NCI-H1694 (cell line): ENCODE data around the gene PAK3.

Source experiments
- DNase-seq: peaks from one replicate; lab custom pipeline; 2025; lab: John Stamatoyannopoulos, UW

PAK3 gene

DNA sequence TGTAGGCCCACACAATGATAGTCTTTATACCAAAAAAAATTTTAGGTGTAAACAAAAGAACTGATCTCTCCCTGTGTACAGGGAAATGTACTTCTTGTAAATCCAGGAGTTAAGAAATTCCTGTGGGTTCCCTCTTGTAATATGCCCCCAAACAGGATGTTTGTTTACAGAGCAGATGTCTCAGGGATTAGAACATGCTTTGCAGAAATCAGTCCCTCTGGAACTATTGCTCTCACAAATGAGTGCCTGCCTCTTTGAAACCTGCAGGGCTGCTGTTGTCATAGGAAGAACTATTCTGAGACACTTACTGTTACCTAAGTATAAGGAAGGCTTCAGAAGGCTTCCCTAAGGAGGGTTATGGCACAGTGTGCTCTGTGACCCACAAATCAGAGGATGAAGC is 35.6 kb downstream of the PAK3 start:
- no peak for DNase-seq

DNA sequence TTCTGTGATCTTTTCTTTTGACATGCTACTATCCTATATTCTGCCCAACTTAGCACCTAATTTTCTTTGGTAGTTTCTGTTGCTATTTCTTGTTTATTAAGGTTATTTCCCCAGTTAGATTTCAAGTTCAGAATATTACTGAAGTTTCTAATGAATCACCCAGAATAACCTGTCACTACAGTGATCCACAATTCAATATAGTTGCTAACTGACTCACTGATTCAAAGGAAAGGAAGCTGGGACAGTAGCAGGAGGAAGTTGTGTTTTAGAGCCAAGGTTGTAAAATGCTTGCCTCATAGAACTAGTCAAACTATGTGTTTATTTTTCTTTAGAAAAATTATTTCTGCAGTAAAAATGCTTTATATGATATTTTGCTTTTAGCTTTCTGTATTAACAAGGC is 37.4 kb downstream of the PAK3 start:
- DNase-seq: no peak

DNA sequence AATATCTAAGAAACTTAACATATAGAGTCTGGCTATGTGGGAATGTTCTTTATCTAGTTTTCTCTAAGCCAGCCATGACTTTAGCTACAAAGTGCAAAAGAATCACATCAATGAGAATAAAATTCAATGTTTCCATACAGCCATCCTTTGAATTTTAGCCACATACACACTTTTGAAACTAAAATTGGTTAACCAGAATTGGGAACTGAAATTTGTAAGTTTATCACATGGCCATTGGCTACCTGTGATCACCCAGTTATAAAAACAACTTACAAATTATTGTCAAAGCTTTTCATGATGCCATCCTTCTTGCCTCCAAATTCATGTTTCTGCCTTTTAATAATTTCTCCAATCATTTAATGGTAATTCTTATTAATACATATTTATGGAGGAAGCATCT is 49.9 kb downstream of the PAK3 start:
- DNase-seq: no peak

DNA sequence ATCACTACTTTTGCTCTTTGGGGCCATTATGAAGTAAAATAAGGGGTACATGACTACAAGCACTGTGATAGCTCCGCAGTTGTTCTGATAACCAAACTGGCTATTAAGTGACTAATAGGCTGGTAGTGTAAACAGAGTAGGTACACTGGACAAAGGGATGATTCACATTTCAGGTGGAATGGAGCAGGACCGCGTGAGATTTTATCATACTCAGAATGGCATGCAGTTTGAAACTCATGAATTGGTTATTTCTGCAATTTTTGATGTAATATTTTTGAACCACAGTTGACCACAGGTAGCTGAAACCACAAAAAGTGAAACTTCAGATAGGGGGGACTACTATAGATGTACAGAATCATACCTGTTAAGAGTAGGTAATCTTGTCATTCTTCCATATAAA is 55.8 kb downstream of the PAK3 start:
- DNase-seq: no peak

DNA sequence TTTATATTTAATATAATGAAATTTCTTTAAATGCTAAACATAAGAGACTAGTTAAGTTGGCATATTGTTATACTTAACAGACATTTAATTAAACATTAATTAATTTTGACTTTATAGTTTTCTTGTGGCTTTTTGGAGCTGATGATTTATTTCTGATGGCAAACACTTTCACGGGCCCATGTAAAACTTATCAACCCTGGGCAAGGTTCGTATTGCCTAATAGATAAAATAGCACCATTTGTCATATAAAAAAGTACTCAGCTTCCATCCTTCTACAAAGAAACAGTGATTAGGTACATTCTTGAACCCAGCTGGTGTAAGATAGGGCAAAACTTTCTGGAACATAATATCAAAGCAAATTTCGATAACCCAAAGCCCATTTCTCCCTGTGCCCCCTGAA is 63.2 kb downstream of the PAK3 start:
- no peak for DNase-seq

DNA sequence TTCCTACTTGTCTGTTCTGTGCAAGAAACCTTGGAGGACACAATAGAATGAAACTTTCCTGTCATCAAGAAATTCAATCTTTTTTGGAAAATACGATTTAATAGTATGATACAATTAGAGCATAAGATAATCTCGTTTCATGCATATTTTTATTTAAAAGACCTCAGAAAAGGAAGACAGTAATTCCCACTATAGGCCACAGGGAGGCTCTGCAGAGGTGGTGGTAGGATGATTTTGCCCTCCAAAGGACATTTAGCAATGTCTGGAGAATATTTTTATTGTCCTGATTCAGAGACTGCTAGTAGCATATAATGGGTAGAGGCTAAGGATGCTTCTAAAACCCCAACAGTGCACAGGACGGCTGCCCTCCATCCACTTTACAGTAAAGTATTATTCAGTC is 68.7 kb downstream of the PAK3 start:
- peak; percentile 23 for DNase-seq

DNA sequence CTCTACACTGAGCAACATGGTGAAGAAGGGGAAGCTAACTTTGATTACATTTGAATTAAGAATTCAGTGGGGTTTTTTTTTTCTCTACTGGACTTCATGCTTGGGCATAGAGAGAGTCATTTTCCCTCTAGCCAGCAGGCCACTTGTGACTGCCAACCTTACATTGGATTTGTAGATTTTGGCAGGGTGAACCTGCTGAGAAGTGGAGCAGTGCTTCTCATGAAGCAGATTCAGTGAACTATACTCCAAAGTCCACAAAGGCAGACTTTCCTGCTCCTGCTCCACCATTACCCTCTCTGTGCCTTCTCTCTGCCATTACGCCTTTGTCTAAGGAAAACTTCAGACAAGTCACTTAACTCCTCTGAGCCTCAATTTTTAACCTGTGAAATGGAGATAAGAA is 69.9 kb downstream of the PAK3 start:
- DNase-seq: no peak

DNA sequence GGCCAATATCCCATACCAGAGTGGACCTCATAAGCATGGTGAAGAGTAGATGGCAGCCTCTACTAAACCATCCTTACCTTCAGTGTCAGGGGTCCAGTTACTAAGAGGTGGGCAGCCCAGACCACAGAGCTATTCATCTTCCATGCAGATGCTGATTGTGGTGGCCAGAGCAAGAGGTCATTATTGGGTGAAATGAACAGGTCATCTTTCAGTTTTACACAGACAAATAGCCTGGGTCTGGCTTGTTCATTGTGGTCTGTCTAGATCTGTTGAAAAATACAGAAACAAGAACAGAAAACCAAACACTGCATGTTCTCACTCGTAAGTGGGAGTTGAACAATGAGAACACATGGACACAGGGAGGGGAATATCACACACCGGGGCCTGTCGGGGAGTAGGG is 71.3 kb downstream of the PAK3 start:
- DNase-seq: no peak

DNA sequence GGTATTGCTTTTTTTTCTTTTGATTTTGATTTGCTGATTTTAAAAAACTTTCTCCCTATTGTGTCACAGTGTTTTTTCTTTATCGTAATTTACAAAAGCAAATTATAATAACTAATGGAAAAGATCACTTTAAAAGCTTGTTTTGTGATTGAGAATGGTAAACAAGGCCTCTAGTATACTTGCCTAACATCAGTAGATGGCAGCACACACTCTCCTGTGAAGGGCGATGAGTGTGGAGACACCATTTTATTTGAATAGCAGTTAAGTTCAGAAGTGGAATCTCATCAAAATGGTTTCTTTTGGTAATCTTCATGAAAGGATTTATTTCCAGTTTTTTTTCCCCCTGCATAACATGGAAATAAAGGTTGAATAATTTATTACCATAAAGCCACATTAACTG is 72.3 kb downstream of the PAK3 start:
- DNase-seq: peak; percentile 30

DNA sequence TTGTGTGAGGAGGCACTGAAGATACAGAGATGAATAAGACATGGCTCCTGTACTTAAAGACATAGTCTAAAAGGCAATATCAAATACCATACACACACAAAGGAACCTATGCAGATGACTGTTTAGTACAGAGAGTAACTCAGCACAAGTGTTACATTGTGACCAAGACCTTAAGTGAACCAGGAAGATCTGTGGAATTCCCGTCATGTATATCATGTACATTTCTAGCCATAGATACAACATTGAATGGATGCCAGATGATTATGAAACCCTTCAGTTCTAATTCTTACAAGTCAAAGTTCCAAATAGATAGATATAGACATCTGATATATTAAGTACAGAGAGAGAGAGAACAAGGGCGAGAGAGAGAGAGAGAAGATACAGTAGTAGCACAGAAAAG is 73.2 kb downstream of the PAK3 start:
- DNase-seq: no peak

DNA sequence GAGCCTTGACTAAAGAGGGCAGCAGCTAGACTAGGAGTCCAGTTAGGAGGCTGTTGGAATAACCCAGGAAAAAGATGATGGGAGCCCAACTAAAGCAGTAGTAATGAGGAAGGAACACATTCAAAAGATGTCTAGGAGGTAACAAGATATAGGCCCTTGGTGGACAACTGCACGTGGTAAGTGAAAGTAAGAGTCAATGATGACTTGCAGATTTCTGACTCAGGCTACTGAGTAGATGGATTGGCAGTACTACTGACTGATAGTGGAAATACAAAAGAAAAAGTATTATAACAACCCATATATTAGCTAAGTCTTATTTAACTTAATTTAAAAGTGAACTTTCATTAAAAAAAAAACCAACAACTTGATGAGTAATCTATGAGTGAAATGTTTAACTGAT is 74.0 kb downstream of the PAK3 start:
- DNase-seq: no peak

DNA sequence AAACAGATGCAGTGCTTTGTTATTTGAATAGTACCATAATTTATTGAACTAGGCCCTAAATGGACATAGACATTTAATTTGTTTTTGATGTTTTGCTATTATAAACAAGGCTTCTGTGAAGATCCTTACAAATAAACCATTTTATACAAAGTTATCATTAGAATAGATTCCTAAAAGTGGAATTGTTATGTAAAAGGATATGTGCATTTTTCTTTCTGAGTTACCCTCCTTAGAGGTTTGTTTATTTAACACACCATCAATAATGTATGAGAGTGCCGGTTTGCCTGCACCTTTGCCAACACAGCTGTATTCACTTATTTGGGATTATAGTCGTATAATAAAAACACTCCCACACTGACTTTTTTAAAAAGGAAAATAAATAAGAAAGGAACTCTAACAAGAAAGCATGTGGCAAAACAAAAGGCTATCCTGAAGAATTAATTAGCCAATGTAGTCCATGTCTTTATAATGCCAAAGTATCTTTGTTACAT is 84.8 kb downstream of the PAK3 start:
- DNase-seq: no peak

DNA sequence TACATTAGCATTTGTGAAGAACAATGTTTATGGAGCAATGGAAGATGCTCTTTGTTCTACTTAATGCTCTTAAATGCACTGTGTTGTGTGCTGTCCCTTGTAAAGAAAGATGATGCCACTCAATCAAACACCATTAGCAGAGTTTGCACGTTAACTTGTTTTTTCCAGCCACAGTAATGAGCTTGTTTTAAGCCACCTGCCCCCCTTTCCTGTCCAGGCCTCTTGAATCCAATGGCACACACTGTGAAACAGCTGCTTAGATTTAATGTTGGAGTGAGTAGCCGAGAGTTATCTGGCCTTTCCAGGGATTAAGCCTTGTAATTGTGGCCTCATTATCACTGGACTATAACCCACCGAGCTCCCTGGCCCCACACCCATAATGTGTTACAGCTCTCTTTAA is 86.0 kb downstream of the PAK3 start:
- DNase-seq: no peak

DNA sequence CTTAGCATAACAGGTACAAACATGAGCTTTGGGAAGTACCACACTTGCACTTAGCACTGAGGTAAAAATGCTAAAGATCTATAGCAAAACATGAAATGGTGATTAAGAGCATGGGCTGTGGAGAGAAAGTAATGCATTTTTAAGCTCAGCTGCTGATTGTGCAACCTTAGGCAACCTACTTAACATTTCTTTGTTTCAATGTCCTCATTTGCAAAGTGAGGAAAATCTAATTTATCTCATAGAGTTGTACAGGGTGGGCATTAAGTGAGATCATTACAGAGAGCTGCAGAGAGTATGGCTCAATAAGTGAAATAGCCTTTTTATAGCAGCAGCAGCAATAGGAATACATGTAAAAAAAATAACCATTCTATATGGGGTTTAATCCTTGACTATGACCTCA is 87.0 kb downstream of the PAK3 start:
- DNase-seq: no peak

DNA sequence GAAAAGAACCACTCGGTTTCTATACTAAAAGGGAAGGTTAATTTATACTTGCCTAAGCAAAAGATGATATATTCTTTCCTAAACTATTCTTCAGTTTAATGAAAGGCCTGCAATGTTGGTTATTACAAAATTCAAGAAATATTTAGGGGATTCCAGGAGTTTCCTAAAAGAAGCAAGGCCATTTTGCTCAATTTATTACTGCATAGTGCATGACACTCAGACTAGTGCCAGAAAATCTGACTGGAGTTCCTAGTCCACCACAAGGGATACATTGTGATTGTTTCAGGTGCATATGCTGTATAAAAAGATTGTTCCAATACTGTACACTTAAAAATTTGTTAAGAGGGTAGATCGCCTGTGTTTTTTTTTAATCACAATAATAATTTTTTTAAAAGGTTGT is 95.6 kb downstream of the PAK3 start:
- DNase-seq: no peak

DNA sequence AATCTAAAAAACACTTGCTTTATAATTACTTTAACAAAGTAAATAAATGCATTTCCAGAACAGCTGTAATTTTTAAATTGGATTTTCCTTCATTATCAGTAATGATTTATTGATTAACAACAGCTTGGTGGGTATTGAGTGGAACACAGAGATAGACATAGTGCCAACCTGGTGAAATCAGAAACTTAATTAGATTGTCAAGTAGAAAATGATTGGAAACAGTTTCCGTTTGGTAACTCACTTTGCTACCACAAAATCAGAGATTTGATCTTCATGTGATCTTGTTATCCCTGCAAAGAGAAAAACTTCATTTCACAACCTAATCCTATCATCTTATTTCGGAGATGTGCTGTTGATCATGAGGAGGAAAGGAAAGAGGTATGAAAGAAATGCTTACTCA is 103.5 kb downstream of the PAK3 start:
- no peak for DNase-seq

DNA sequence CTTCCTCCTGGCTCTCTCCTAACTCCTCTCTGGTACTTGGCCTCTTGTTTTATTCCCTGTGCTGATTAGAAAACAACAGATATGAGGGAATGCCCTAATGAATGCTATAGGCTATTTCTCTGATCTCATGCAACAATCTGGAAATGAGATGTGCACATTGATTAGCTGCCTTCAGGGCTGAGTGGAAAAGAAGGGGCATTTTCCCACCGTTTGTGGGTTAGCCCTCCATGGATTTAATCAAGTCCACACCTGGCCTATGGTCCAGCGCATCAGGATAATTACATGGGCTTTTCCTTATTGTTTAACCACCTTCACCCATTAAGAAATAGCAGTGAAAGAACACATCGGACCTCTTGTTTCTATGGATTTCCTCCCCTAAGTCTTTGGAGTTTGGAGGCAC is 104.3 kb downstream of the PAK3 start:
- DNase-seq: no peak

DNA sequence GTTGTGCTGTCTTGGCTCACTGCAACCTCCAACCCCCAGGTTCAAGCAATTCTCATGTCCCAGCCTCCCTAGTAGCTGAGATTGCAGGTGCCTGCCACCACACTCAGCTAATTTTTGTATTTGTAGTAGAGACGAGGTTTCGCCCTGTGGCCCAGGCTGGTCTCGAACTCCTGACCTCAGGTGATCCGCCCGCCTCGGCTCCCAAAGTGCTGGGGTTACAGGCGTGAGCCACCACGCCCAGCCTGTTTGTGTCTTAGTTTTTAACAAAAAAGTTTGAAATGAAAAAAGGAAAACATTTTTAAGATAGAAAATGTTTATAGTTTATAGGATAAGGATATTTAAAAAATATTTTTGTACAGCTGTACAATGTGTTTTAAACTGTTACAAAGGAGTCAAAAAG is 111.9 kb downstream of the PAK3 start:
- DNase-seq: no peak

DNA sequence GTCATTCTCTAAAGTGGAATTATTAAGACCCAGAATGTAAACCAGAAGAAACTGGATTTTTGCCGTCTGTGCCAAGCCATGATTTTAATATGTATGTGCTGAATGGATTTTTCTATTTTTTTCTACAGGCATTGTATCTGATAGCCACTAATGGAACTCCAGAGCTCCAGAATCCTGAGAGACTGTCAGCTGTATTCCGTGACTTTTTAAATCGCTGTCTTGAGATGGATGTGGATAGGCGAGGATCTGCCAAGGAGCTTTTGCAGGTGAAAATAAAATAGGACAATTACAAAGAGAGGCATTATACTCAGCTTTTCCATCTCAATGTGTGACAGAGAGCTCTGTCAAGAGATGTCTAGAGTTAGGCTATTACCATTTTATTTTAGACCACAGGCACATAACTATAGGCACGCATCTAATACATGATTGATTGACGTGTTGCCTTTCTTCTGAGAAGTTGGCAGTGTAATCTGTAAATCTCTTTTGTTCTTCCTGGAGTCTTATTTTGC is 120.4 kb downstream of the PAK3 start:
- no peak for DNase-seq

DNA sequence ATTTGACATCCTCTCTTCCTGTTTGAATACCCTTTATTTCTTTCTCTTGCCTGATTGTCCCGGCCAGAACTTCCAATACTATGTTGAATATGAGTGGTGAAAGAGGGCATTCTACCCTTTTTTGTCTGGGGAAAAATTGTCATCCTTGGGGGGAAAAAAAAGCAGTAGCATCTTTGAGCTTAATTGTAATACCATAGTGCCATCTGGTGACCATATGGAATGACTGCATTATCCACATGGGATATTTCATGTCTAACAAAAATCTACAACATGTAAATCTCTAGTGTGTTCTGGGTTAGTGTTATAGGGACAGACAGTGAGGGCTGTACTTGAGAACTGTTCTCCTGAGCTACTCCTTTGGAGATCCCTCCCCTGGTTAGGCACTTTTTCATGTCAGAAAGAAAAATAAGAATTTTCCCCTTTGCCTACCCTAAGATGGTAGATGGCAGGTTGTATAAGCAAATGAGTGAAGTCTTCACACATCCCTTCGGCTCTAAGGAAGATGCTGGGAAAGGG is 148.3 kb downstream of the PAK3 start:
- DNase-seq: peak; percentile 50

DNA sequence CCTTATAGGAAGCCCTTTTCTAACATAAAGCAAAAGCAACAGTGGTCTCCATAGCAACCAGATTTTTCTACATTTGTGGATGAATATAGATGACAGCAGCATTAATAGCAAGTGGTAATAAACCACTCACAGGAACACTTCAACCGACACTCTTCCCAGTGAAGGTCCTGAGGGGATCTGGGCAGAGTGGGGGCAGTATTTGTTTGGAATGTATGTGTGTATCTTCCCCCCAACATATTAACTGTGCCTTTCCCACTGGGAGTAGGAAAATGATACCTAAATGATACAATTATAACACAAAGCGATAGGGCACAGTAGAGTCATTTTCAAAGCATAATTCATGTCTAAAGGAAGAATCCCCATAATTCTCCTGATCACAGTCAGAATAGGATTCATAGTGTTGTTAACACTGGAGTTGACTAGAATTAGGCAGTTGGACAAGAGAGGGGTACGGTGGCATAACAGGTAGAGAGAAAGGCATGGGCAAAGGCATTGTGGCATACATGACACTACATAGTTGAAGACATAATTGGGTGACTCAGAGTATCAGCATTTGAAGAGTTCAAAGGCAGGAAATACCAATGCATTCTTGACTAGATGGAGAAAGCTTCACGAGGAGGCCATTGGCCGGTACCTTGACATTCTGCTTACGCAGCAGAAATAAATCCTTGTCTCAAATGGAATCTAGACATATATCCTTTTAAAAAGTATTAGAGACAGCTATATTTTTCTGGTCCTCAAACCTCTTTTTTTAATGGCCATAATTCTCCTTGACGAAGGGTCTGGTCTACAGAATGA is 159.1 kb downstream of the PAK3 start:
- no peak for DNase-seq

DNA sequence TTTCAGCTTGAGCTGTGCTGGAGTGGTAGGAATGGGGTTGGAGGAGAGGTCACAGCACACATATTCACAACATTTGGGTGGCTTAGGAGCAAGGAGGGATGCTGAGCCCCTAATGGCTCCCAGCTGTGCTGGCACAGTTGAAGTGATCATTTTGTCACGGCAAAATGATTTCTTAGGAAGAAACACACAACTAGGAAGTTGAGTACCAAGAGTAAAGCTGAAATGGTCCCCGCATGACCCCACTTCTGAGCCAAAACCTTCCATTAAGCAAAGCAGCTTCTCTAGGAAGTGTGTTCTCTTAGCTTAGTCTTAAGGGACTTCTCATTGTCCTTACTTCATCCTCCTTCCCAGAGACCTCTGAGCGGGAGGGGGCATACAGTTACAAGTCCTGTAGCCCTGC is 161.7 kb downstream of the PAK3 start:
- no peak for DNase-seq

DNA sequence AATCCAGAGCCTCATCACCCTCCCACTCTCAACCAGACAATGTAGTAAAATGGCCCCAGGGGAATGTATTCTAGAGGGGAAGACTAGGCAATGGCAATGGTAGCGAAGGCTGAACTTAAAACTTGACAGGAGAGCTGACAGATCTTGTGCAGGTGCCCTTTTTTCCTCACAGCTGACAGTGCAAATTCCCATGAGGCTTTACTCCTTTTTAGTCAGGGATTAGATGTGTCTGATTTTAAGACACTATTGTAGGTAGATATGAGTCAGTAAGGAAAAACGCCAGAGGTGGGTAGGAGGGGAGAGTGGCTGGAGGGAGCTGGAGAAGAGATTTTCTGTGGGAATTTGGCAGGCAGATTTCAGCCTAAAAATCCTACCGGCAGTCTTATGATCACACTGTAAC is 163.6 kb downstream of the PAK3 start:
- DNase-seq: no peak

DNA sequence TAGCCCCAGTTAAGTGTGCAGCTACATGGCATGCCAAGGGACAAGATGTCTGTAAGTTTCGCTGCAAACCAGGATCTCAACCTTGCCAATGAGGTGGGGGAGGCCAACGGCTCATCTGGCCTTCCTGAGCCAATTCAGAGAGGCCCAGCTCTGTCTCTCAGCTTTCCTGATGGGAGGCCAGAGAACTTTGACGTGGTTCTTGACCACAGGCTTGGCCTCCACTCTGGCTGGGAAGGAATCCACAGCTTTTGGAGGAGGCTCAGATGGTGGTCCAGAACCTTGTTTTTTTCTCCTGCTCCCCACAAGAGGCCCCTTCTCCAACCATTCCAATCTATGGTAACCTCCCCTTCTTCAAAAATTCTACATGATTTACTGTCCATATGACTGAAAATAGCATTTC is 164.5 kb downstream of the PAK3 start:
- DNase-seq: no peak
